SK-N-MC (cell line): ENCODE results near the gene NR1H2.
A peak's percentile ranks its signal among the peaks of the same experiment; 100 is the strongest.

ENCODE experiments used
- DNase-seq: peaks from one replicate; pipeline ENCODE4 v3.0.0-alpha.2; 2011; ENCODE audit warnings: low read depth, low spot score
- H3K27ac ChIP-seq: fragments of 200-600 bp; sonication (generic); 2 replicates; pipeline ENCODE4 v1.5.1; 2016; ENCODE audit warnings: mixed run types
- H3K36me3 ChIP-seq: fragments of 200-600 bp; sonication (generic); 2 replicates; pipeline ENCODE4 v1.6.1; 2017; ENCODE audit warnings: antibody characterized with exemption, low read length, mixed read lengths; ENCODE audit not compliant: insufficient read depth
- H3K4me3 ChIP-seq: fragments of 200-600 bp; sonication (generic); 2 replicates; pipeline ENCODE4 v1.5.1; 2016
- H3K9ac ChIP-seq: fragments of 200-600 bp; sonication (generic); 2 replicates; pipeline ENCODE4 v1.8.0; 2017; ENCODE audit warnings: mixed run types, mixed read lengths; ENCODE audit not compliant: insufficient read length
- H3K9me3 ChIP-seq: fragments of 200-600 bp; sonication (generic); 2 replicates; pipeline ENCODE4 v1.6.1; 2017; ENCODE audit warnings: low read depth, mild to moderate bottlenecking, antibody characterized with exemption, low read length, moderate library complexity, mixed read lengths
- EZH2 ChIP-seq: fragments of 200-600 bp; sonication (generic); IDR thresholded peaks from one replicate; pipeline ENCODE4 v1.6.1; 2017; ENCODE audit warnings: antibody characterized with exemption
- FOXP2 ChIP-seq: optimal IDR thresholded peaks from 2 replicates; pipeline ENCODE3; 2011; ENCODE audit warnings: mild to moderate bottlenecking, moderate library complexity; ENCODE audit not compliant: insufficient read depth; ENCODE audit errors: extremely low read length, control extremely low read depth
- POLR2AphosphoS5 ChIP-seq: IDR thresholded peaks from 2 replicates; pipeline ENCODE4 v1.6.1; 2012; ENCODE audit warnings: mild to moderate bottlenecking, low read depth, low read length, borderline replicate concordance

Gene NR1H2

GRCh38 chr19:50357178-50358100, 18.8 kb upstream of the NR1H2 start:
- H3K9me3 ChIP-seq, result no peaks in the 10 kb centered on the region
- DNase-seq, result no peak
- H3K36me3 ChIP-seq, result no peaks in the 10 kb centered on the region
- peak overlapping the region; percentile 75 for H3K4me3 ChIP-seq
- no peak overlapping the region for H3K9ac ChIP-seq
- no peak for TF ChIP-seq FOXP2
- peak; percentile 32; the same call in 1 of the 2 replicates for TF ChIP-seq POLR2AphosphoS5
- peak overlapping the region; percentile 61; the same call in 1 of the 2 replicates for H3K27ac ChIP-seq

- Histone ChIP-seq H3K27ac (no peak overlapping the region), H3K4me3 (peak overlapping the region; percentile 75), H3K36me3 (no peaks in the 10 kb centered on the region), H3K9me3 (no peaks in the 10 kb centered on the region), H3K9ac (no peak overlapping the region)
- DNase-seq, result no peak
- no peak for TF ChIP-seq FOXP2
- peak; percentile 77 for TF ChIP-seq POLR2AphosphoS5
- no peak for TF ChIP-seq EZH2
Measured at GRCh38 chr19:50358483-50359327, 17.6 kb upstream of the NR1H2 start.

- no peak overlapping the region for H3K27ac ChIP-seq
- no peak overlapping the region for H3K4me3 ChIP-seq
- TF ChIP-seq FOXP2, result no peak
- TF ChIP-seq POLR2AphosphoS5, result no peak
- TF ChIP-seq EZH2, result no peak
Measured at GRCh38 chr19:50359328-50359818, 16.9 kb upstream of the NR1H2 start.

GRCh38 chr19:50361290-50362029, 14.8 kb upstream of the NR1H2 start:
- no peaks in the 10 kb centered on the region for H3K9me3 ChIP-seq
- no peak for TF ChIP-seq POLR2AphosphoS5
- no peak for TF ChIP-seq FOXP2
- no peak for TF ChIP-seq EZH2
- DNase-seq, result no peak

More at GRCh38 chr19:50359328-50359818, 16.9 kb upstream of the NR1H2 start:
- Histone ChIP-seq H3K9ac (no peak overlapping the region), H3K9me3 (no peaks in the 10 kb centered on the region), H3K36me3 (no peaks in the 10 kb centered on the region)
- DNase-seq, result no peak

GRCh38 chr19:50362030-50362412, 14.2 kb upstream of the NR1H2 start:
- Histone ChIP-seq H3K36me3 (no peaks in the 10 kb centered on the region), H3K9me3 (no peaks in the 10 kb centered on the region), H3K27ac (no peak overlapping the region), H3K9ac (no peak overlapping the region), H3K4me3 (no peak overlapping the region)
- no peak for DNase-seq
- TF ChIP-seq POLR2AphosphoS5 (no peak), EZH2 (no peak), FOXP2 (no peak)

More at GRCh38 chr19:50361290-50362029, 14.8 kb upstream of the NR1H2 start:
- no peak overlapping the region for H3K4me3 ChIP-seq
- H3K36me3 ChIP-seq, result no peaks in the 10 kb centered on the region
- no peak overlapping the region for H3K27ac ChIP-seq
- no peak overlapping the region for H3K9ac ChIP-seq

GRCh38 chr19:50362656-50363424, 13.4 kb upstream of the NR1H2 start:
- H3K9me3 ChIP-seq, result no peaks in the 10 kb centered on the region
- H3K9ac ChIP-seq, result no peak overlapping the region
- H3K27ac ChIP-seq, result no peak overlapping the region
- DNase-seq, result no peak
- no peaks in the 10 kb centered on the region for H3K36me3 ChIP-seq
- no peak overlapping the region for H3K4me3 ChIP-seq
- TF ChIP-seq FOXP2, result no peak
- TF ChIP-seq EZH2, result no peak
- no peak for TF ChIP-seq POLR2AphosphoS5

- Histone ChIP-seq H3K9ac (no peak within 1 kb of the TSS), H3K27ac (no peak within 1 kb of the TSS), H3K36me3 (no peaks in the 10 kb centered on the region), H3K9me3 (no peaks in the 10 kb centered on the region), H3K4me3 (no peak within 1 kb of the TSS)
- no peak for DNase-seq
- TF ChIP-seq POLR2AphosphoS5 (no peak), EZH2 (no peak), FOXP2 (no peak)
Measured at GRCh38 chr19:50365434-50366306, 10.6 kb upstream of the NR1H2 start, which contains the start of gene NAPSA. TSS of gene NAPSA (minus strand) at chr19:50365639. CDS start at chr19:50365621, 18 bp downstream.
